ENCODE measurements around the gene ITGA7. TPM values are rescaled to one million over a fixed set of nuclear protein-coding genes. Genes with fewer than 3 reads are reported as not detected.

ITGA7 gene
- total and polyA plus RNA-seq, 3 donors from 2014 or later = 26.4 to 43.3 (median 30.6) TPM

GRCh38 chr12:55685671-55686070, 22.0 kb downstream of the ITGA7 start:
- WGBS, 2 donors = 88 to 92% methylated on average over 5 of the region's 5 CpGs
- intact Hi-C loops (cut with DNase I; ENCODE audit: low total_unique reads) = no loop called here
- DNase-seq = no peak
- no peaks in the 10 kb centered on the region for H3K36me3 ChIP-seq (ENCODE audit: low read depth, missing control alignments)
- no peak overlapping the region for H3K27ac ChIP-seq
- no peak overlapping the region for H3K4me3 ChIP-seq
- no peaks in the 10 kb centered on the region for H3K27me3 ChIP-seq
- TF ChIP-seq CTCF (IDR thresholded peaks at IDR 0.05) = no peak
- TF ChIP-seq POLR2A (IDR thresholded peaks at IDR 0.05) = no peak
- H3K4me1 ChIP-seq = peaks cover 14% of the 10 kb centered on the region
- H3K9me3 ChIP-seq = no peaks in the 10 kb centered on the region

- no peaks in the 10 kb centered on the region for H3K27me3 ChIP-seq
- no peaks in the 10 kb centered on the region for H3K36me3 ChIP-seq (ENCODE audit: low read depth, missing control alignments)
- peaks cover 14% of the 10 kb centered on the region for H3K4me1 ChIP-seq
- H3K4me3 ChIP-seq = no peak overlapping the region
- TF ChIP-seq POLR2A (IDR thresholded peaks at IDR 0.05) = no peak
- TF ChIP-seq CTCF (IDR thresholded peaks at IDR 0.05) = no peak
- H3K27ac ChIP-seq = no peak overlapping the region
- DNase-seq = no peak
- intact Hi-C loops (cut with DNase I; ENCODE audit: low total_unique reads) = no loop called here
- H3K9me3 ChIP-seq = no peaks in the 10 kb centered on the region
- 86 to 97% methylated on average over 6 to 20 of the region's 20 CpGs for whole genome bisulfite sequencing, 2 donors
These were observed 22.8 kb downstream of the ITGA7 start for GRCh38 chr12:55684761-55685370.

- DNase-seq = no peak
- intact Hi-C loops (cut with DNase I; ENCODE audit: low total_unique reads) = no loop called here
- H3K9me3 ChIP-seq = no peaks in the 10 kb centered on the region
- no peaks in the 10 kb centered on the region for H3K27me3 ChIP-seq
- 87 to 91% methylated on average over 7 of the region's 7 CpGs for WGBS, 2 donors
- peaks cover 14% of the 10 kb centered on the region for H3K4me1 ChIP-seq
- H3K27ac ChIP-seq = no peak overlapping the region
- H3K4me3 ChIP-seq = no peak overlapping the region
- TF ChIP-seq POLR2A (IDR thresholded peaks at IDR 0.05) (no peak), CTCF (IDR thresholded peaks at IDR 0.05) (no peak)
- H3K36me3 ChIP-seq (ENCODE audit: low read depth, missing control alignments) = no peaks in the 10 kb centered on the region
These were observed 24.0 kb downstream of the ITGA7 start for GRCh38 chr12:55683676-55684075.

- DNase-seq = no peak
- WGBS, 2 donors = 77 to 78% methylated on average over 13 of the region's 13 CpGs
- intact Hi-C loops (cut with DNase I; ENCODE audit: low total_unique reads) = no loop called here
These were observed 25.5 kb downstream of the ITGA7 start for GRCh38 chr12:55682087-55682796.

More at GRCh38 chr12:55682087-55682796, 25.5 kb downstream of the ITGA7 start:
- H3K9me3 ChIP-seq = no peaks in the 10 kb centered on the region
- no peak overlapping the region for H3K27ac ChIP-seq
- H3K36me3 ChIP-seq (ENCODE audit: low read depth, missing control alignments) = no peaks in the 10 kb centered on the region
- H3K4me1 ChIP-seq = peaks cover 14% of the 10 kb centered on the region
- no peak overlapping the region for H3K4me3 ChIP-seq
- no peaks in the 10 kb centered on the region for H3K27me3 ChIP-seq
- TF ChIP-seq POLR2A (IDR thresholded peaks at IDR 0.05) (no peak), CTCF (IDR thresholded peaks at IDR 0.05) (no peak)
